SJSA1 (cell line): Measurements from ENCODE around the gene WDR88. TPM values are rescaled to one million over a fixed set of nuclear protein-coding genes. Genes with fewer than 3 reads are reported as not detected.
"Not testable (repeated sequence)": the region's sequence is repeated elsewhere in the genome, so short reads cannot be mapped to it uniquely, and the experiment has no call there.

Experiments used
- DNase-seq, 2 experiments: peaks; one replicate each; pipeline ENCODE4 v3.0.0-alpha.2; 2015 to 2020; ENCODE audit warnings: low spot score in 2 of 2, low read depth in 1 of 2
- H3K27ac ChIP-seq: fragments of 250-450 bp; sonication (Bioruptor Pico); 2 replicates; pipeline ENCODE4 v1.5.1; 2020; ENCODE audit warnings: mild to moderate bottlenecking, moderate library complexity
- H3K27me3 ChIP-seq: fragments of 250-450 bp; sonication (Bioruptor Pico); replicated peaks from 2 replicates; pipeline ENCODE4 v1.5.1; 2020; ENCODE audit warnings: mild to moderate bottlenecking, moderate library complexity
- H3K36me3 ChIP-seq: fragments of 250-450 bp; sonication (Bioruptor Pico); 2 replicates; pipeline ENCODE4 v1.5.1; 2020; ENCODE audit warnings: mild to moderate bottlenecking
- H3K4me1 ChIP-seq: fragments of 250-450 bp; sonication (Bioruptor Pico); replicated peaks from 2 replicates; pipeline ENCODE4 v1.6.1; 2021; ENCODE audit warnings: mild to moderate bottlenecking
- H3K4me3 ChIP-seq: fragments of 250-450 bp; sonication (Bioruptor Pico); 2 replicates; pipeline ENCODE4 v1.5.1; 2020; ENCODE audit warnings: mild to moderate bottlenecking
- H3K9me3 ChIP-seq: fragments of 250-450 bp; sonication (Bioruptor Pico); replicated peaks from 2 replicates; pipeline ENCODE4 v1.5.1; 2020; ENCODE audit warnings: mild to moderate bottlenecking
- total RNA-seq: library from RNA; depleted of rRNA; stranded (reverse); fragments of >200 nt; shearing (Covaris generic); gene quantifications from 2 replicates; pipeline ENCODE4 v1.2.3, GENCODE V29; 2014

The WDR88 gene
- total RNA-seq, 1 experiment from 2014 or later = not detected

GRCh38 chr19:33210266-33210940 lies 78.5 kb downstream of the WDR88 start:
- Histone ChIP-seq H3K27ac (no peak overlapping the region), H3K9me3 (no peaks in the 10 kb centered on the region), H3K4me3 (no peak overlapping the region), H3K36me3 (no peaks in the 10 kb centered on the region), H3K4me1 (no peaks in the 10 kb centered on the region), H3K27me3 (no peaks in the 10 kb centered on the region)
- DNase-seq = no peak

DNA sequence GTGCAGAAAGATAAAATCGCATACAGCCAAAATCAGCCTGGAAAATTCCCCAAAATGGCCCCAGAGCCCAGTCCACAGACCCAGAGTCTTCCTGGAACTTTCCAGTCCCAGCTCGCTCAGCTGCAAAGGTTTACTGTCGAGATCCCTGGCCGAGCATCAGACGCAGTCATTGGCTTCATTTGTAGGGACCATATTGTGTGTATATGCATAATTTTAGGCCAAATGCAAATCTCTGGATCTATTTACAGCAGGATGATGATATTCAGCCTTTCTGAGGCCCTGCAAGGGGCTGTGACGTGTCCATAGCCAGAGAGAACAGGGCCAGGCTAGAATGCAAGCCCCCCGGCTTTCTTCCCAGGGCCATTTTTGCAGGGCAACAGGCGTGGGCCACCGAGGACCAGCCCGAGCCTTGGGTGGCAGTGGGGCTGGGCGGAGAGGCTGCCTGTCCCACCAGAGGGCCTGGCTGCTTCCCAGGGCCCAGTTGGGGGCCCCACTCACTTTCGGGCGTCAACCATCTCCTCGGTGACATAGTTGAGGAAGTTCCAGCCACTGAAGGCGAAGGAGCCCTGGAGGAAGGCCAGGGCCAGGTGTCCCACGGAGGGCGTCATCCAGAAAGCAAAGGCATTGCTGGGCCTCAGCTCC lies 80.0 kb downstream of the WDR88 start:
- Histone ChIP-seq H3K36me3 (no peaks in the 10 kb centered on the region), H3K9me3 (no peaks in the 10 kb centered on the region), H3K4me1 (no peaks in the 10 kb centered on the region), H3K27me3 (no peaks in the 10 kb centered on the region), H3K4me3 (no peak overlapping the region), H3K27ac (no peak overlapping the region)
- no peak for DNase-seq

- Histone ChIP-seq H3K36me3 (no peaks in the 10 kb centered on the region), H3K4me3 (no peak overlapping the region), H3K27ac (no peak overlapping the region), H3K9me3 (no peaks in the 10 kb centered on the region), H3K4me1 (no peaks in the 10 kb centered on the region), H3K27me3 (no peaks in the 10 kb centered on the region)
- no peak for DNase-seq
Observed at GRCh38 chr19:33212436-33213172, 80.7 kb downstream of the WDR88 start.

DNA sequence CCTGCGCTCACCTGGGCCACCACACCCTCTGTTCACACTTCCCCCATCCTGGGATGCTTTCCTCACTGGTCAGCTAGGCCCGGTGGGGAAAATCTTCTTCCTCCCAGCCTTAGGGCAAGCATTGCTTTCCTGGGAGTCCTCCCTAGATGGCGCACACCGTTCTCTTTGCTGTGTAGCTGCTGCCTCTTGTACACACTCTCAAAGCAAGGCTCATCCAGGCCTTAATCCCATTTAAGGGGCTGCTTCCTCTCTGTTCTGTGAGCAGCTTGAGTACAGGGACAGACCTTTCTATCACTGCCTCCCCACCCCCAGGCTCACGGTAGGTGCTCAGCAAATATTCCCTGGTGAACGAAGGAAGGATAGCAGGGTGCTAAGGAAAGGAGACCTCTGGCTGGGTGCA lies 82.7 kb downstream of the WDR88 start:
- Histone ChIP-seq H3K27ac (no peak overlapping the region), H3K27me3 (peaks cover 5% of the 10 kb centered on the region), H3K36me3 (no peaks in the 10 kb centered on the region), H3K9me3 (no peaks in the 10 kb centered on the region), H3K4me3 (no peak overlapping the region), H3K4me1 (no peaks in the 10 kb centered on the region)
- DNase-seq = no peak

- no peaks in the 10 kb centered on the region for H3K36me3 ChIP-seq
- no peaks in the 10 kb centered on the region for H3K9me3 ChIP-seq
- no peak for DNase-seq
- H3K27me3 ChIP-seq = peaks cover 15% of the 10 kb centered on the region
- H3K27ac ChIP-seq = no peak overlapping the region
- no peak overlapping the region for H3K4me3 ChIP-seq
- no peaks in the 10 kb centered on the region for H3K4me1 ChIP-seq
Observed at GRCh38 chr19:33215438-33216197, 83.7 kb downstream of the WDR88 start.

GRCh38 chr19:33216198-33216830 lies 84.4 kb downstream of the WDR88 start:
- Histone ChIP-seq H3K27ac (no peak overlapping the region), H3K4me1 (no peaks in the 10 kb centered on the region), H3K36me3 (no peaks in the 10 kb centered on the region), H3K27me3 (peaks cover 22% of the 10 kb centered on the region), H3K9me3 (no peaks in the 10 kb centered on the region), H3K4me3 (no peak overlapping the region)
- no peak for DNase-seq

GRCh38 chr19:33217881-33218280 lies 86.0 kb downstream of the WDR88 start:
- H3K27ac ChIP-seq = no peak overlapping the region
- no peaks in the 10 kb centered on the region for H3K36me3 ChIP-seq
- H3K27me3 ChIP-seq = peaks cover 34% of the 10 kb centered on the region
- no peak overlapping the region for H3K4me3 ChIP-seq
- no peaks in the 10 kb centered on the region for H3K9me3 ChIP-seq
- no peak for DNase-seq
- no peaks in the 10 kb centered on the region for H3K4me1 ChIP-seq

GRCh38 chr19:33219261-33219815 lies 87.4 kb downstream of the WDR88 start:
- DNase-seq = no peak
- peaks cover 39% of the 10 kb centered on the region for H3K27me3 ChIP-seq
- H3K4me3 ChIP-seq = no peak overlapping the region
- no peaks in the 10 kb centered on the region for H3K4me1 ChIP-seq
- no peaks in the 10 kb centered on the region for H3K9me3 ChIP-seq
- no peak overlapping the region for H3K27ac ChIP-seq
- H3K36me3 ChIP-seq = no peaks in the 10 kb centered on the region

GRCh38 chr19:33220115-33220514 lies 88.2 kb downstream of the WDR88 start:
- DNase-seq = no peak
- no peak overlapping the region for H3K4me3 ChIP-seq
- H3K9me3 ChIP-seq = no peaks in the 10 kb centered on the region
- H3K27ac ChIP-seq = no peak overlapping the region
- no peaks in the 10 kb centered on the region for H3K36me3 ChIP-seq
- no peaks in the 10 kb centered on the region for H3K4me1 ChIP-seq
- peaks cover 46% of the 10 kb centered on the region for H3K27me3 ChIP-seq

DNA sequence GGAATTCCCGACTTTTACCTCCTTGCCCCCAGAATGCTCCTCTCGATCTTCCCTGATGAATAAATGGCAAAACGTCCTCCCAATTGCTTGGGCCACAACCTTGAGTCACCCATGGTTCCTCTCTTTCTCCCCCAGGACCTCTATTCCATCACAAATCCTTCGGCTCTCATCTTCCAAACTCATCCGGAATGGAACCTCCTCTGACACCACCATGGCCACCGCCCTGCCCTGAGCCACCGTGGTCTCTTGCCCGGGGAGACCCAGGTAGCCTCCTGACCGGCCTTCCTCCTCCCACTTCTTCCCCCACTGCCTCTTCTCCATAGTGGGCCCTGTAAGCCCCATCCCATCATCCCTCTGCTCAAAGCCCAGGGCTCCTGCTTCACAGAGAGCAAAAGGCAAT lies 88.8 kb downstream of the WDR88 start:
- DNase-seq = no peak
- no peaks in the 10 kb centered on the region for H3K36me3 ChIP-seq
- no peak overlapping the region for H3K4me3 ChIP-seq

GRCh38 chr19:33221638-33222037 lies 89.7 kb downstream of the WDR88 start:
- H3K27ac ChIP-seq = no peak overlapping the region
- H3K9me3 ChIP-seq = 0 out of 2 replicates have a peak, but pooled peaks cover 6% of the 10 kb centered on the region
- H3K4me1 ChIP-seq = peaks cover 4% of the 10 kb centered on the region; the same call in 1 of the 2 replicates
- DNase-seq = no peak
- H3K4me3 ChIP-seq = no peak overlapping the region
- peaks cover 62% of the 10 kb centered on the region for H3K27me3 ChIP-seq
- H3K36me3 ChIP-seq = no peaks in the 10 kb centered on the region

More for the DNA sequence above, 88.8 kb downstream of the WDR88 start:
- H3K4me1 ChIP-seq = no peaks in the 10 kb centered on the region
- no peak overlapping the region for H3K27ac ChIP-seq
- H3K9me3 ChIP-seq = 0 out of 2 replicates have a peak, but pooled peaks cover 3% of the 10 kb centered on the region
- peaks cover 53% of the 10 kb centered on the region for H3K27me3 ChIP-seq

- DNase-seq = not testable (repeated sequence)
- H3K27me3 ChIP-seq = peaks cover 66% of the 10 kb centered on the region
Observed at GRCh38 chr19:33222255-33222654, 90.3 kb downstream of the WDR88 start.

More at GRCh38 chr19:33222255-33222654, 90.3 kb downstream of the WDR88 start:
- H3K9me3 ChIP-seq, H3K4me3 ChIP-seq, H3K27ac ChIP-seq, H3K4me1 ChIP-seq, H3K36me3 ChIP-seq: not testable (repeated sequence)
